A673 (cell line): ENCODE results near the gene C12orf43. TPM values are rescaled to one million over a fixed set of nuclear protein-coding genes. Genes with fewer than 3 reads are reported as not detected.

ENCODE experiments used
- BruUV-seq: library from RNA; stranded (reverse); fragments of 400-500 nt; replicated peaks from 2 replicates; lab custom pipeline; 2021; lab: Mats Ljungman, UMichigan
- CTCF ChIA-PET: fragments of 300-600 bp; sonication (Branson Sonifier 250); formaldehyde crosslinking; loops from one replicate; lab custom pipeline; 2022; ENCODE audit warnings: antibody characterized with exemption; lab: Charles Lee
- POLR2A ChIA-PET: fragments of 300-600 bp; sonication (Branson Sonifier 250); formaldehyde crosslinking; loops from one replicate; lab custom pipeline; 2022; ENCODE audit warnings: antibody characterized with exemption; ENCODE audit not compliant: low non-redundant PET; lab: Charles Lee
- DNase-seq: peaks from one replicate; pipeline ENCODE4 v3.0.0-alpha.2; 2015; ENCODE audit warnings: low spot score
- H3K27ac ChIP-seq: fragments of 200-600 bp; sonication (generic); 2 replicates; pipeline ENCODE4 v1.5.1; 2016; ENCODE audit warnings: mixed run types, low read depth, mild to moderate bottlenecking, mixed read lengths, antibody characterized with exemption, low read length; ENCODE audit not compliant: poor library complexity, severe bottlenecking
- H3K27me3 ChIP-seq: fragments of 200-600 bp; sonication (generic); replicated peaks from 2 replicates; pipeline ENCODE4 v1.6.1; 2017; ENCODE audit warnings: mixed run types, low read depth, mild to moderate bottlenecking, mixed read lengths, antibody characterized with exemption, low read length; ENCODE audit not compliant: insufficient read depth, poor library complexity
- H3K36me3 ChIP-seq: fragments of 200-600 bp; sonication (generic); 2 replicates; pipeline ENCODE4 v1.6.1; 2016; ENCODE audit warnings: mixed run types, mild to moderate bottlenecking, mixed read lengths, antibody characterized with exemption, low read length; ENCODE audit not compliant: insufficient read depth, poor library complexity, severe bottlenecking
- H3K4me1 ChIP-seq: fragments of 200-600 bp; sonication (generic); 2 replicates; pipeline ENCODE4 v1.6.1; 2017; ENCODE audit warnings: mixed run types, mild to moderate bottlenecking, mixed read lengths, antibody characterized with exemption, low read length; ENCODE audit not compliant: insufficient read depth, poor library complexity, severe bottlenecking
- H3K4me3 ChIP-seq: fragments of 200-600 bp; sonication (generic); 2 replicates; pipeline ENCODE4 v1.5.1; 2016; ENCODE audit warnings: low read depth, mixed run types, mild to moderate bottlenecking, mixed read lengths, low read length; ENCODE audit not compliant: poor library complexity, severe bottlenecking
- H3K9me3 ChIP-seq: fragments of 200-600 bp; sonication (generic); 2 replicates; pipeline ENCODE4 v1.6.1; 2016; ENCODE audit warnings: mixed run types, low read depth, mild to moderate bottlenecking, mixed read lengths, antibody characterized with exemption, low read length; ENCODE audit not compliant: poor library complexity, severe bottlenecking
- EZH2 ChIP-seq: fragments of 200-600 bp; sonication (generic); IDR thresholded peaks from 2 replicates; pipeline ENCODE4 v1.6.1; 2017; ENCODE audit warnings: borderline replicate concordance, low read depth, mild to moderate bottlenecking, mixed read lengths, antibody characterized with exemption, low read length; ENCODE audit not compliant: poor library complexity, severe bottlenecking
- intact Hi-C: fragments of 100-400 bp; cut with micrococcal nuclease; formaldehyde crosslinking; loops from one replicate; pipeline ENCODE4 v1.10.0; 2022; ENCODE audit not compliant: unreplicated experiment
- total RNA-seq: library from RNA; stranded (reverse); gene quantifications from 2 replicates; pipeline ENCODE4 v1.2.3, GENCODE V29; 2021
- TF ChIP-seq, protein P1 (sequence below): fragments of 300-800, 200-600 bp; sonication (generic); conservative IDR thresholded peaks from 2 replicates; pipeline ENCODE4 v1.5.1; 2017; ENCODE audit warnings: low read depth, mild to moderate bottlenecking, antibody characterized with exemption, low read length, moderate library complexity, mixed read lengths

Gene C12orf43
- total RNA-seq, 1 experiment from 2014 or later, result 28.4 TPM

DNA sequence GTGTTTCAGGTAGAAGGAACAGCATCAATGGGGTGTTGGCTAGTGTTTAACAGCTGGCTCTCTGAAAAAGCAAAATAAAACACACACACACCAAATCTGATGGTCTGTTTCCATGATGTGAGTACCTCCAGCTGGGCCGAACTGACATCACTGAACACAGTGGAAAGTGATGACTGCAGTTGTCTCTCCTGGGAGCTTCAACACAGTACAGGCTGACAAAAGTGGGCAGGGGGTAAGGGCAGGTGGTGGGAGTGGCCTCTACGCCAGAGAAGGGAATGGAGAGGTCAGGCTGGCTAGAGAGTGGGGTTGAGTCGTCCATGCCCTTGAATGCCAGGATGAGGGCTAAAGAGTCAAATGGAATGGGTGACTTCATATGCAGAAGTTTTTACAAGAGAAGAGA lies 46.0 kb downstream of the C12orf43 start:
- H3K27ac ChIP-seq, result no peak overlapping the region
- TF ChIP-seq, protein P1, sequence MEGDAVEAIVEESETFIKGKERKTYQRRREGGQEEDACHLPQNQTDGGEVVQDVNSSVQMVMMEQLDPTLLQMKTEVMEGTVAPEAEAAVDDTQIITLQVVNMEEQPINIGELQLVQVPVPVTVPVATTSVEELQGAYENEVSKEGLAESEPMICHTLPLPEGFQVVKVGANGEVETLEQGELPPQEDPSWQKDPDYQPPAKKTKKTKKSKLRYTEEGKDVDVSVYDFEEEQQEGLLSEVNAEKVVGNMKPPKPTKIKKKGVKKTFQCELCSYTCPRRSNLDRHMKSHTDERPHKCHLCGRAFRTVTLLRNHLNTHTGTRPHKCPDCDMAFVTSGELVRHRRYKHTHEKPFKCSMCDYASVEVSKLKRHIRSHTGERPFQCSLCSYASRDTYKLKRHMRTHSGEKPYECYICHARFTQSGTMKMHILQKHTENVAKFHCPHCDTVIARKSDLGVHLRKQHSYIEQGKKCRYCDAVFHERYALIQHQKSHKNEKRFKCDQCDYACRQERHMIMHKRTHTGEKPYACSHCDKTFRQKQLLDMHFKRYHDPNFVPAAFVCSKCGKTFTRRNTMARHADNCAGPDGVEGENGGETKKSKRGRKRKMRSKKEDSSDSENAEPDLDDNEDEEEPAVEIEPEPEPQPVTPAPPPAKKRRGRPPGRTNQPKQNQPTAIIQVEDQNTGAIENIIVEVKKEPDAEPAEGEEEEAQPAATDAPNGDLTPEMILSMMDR, result no peak
- TF ChIP-seq EZH2, result no peak
- H3K27me3 ChIP-seq, result no peaks in the 10 kb centered on the region
- no peaks in the 10 kb centered on the region for H3K36me3 ChIP-seq
- no TSS peak for BruUV-seq
- H3K4me1 ChIP-seq, result peaks cover 8% of the 10 kb centered on the region
- ChIA-PET POLR2A (no interaction called here), CTCF (no interaction called here)
- H3K4me3 ChIP-seq, result no peak overlapping the region
- no peak for DNase-seq
- intact Hi-C loops, result loop anchor here (2.0 to 5.0 kb wide), 3 partner anchors 243 to 388 kb away; partner anchors contain the start of gene ACADS
- H3K9me3 ChIP-seq, result no peaks in the 10 kb centered on the region

- CTCF ChIA-PET, result no interaction called here
- DNase-seq, result no peak
- no peaks in the 10 kb centered on the region for H3K36me3 ChIP-seq
- POLR2A ChIA-PET, result no interaction called here
- no peak overlapping the region for H3K4me3 ChIP-seq
- intact Hi-C loops, result no loop called here
- no peak overlapping the region for H3K27ac ChIP-seq
- TF ChIP-seq, protein P1, result no peak
- no peak for TF ChIP-seq EZH2
- peaks cover 7% of the 10 kb centered on the region for H3K4me1 ChIP-seq
- H3K27me3 ChIP-seq, result no peaks in the 10 kb centered on the region
- H3K9me3 ChIP-seq, result no peaks in the 10 kb centered on the region
- no TSS peak for BruUV-seq
These were observed 50.7 kb downstream of the C12orf43 start for GRCh38 chr12:120965534-120966091.

DNA sequence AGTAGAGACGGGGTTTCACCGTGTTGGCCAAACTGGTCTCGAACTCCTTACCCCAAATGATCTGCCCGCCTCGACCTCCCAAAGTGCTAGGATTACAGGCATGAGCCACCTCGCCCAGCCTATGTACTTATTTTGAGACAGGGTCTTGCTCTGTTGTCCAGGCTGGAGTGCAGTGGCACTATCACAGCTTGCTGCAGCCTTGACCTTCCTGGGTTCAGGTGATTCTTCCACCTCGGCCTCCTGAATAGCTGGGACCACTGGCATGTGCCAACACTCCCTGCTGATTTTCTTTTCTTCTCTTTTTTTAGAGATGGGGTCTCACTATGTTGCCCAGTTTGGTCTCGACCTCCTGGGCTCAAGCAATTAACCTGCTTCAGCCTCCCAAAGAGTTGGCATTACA lies 52.0 kb downstream of the C12orf43 start:
- H3K4me1 ChIP-seq, result peaks cover 7% of the 10 kb centered on the region
- BruUV-seq, result no TSS peak
- no peak for DNase-seq
- CTCF ChIA-PET, result no interaction called here
- intact Hi-C loops, result no loop called here
- H3K27me3 ChIP-seq, result no peaks in the 10 kb centered on the region
- no peak overlapping the region for H3K4me3 ChIP-seq
- POLR2A ChIA-PET, result no interaction called here
- no peak overlapping the region for H3K27ac ChIP-seq
- TF ChIP-seq EZH2, result no peak
- TF ChIP-seq, protein P1, result no peak
- H3K9me3 ChIP-seq, result no peaks in the 10 kb centered on the region
- no peaks in the 10 kb centered on the region for H3K36me3 ChIP-seq
